GM21526 (cell line): Measurements from ENCODE around the gene CCL28.
A peak's percentile ranks its signal among the peaks of the same experiment; 100 is the strongest.
"Not testable (repeated sequence)": the region's sequence is repeated elsewhere in the genome, so short reads cannot be mapped to it uniquely, and the experiment has no call there.

Experiments
- ATAC-seq: cut with Tn5 transposase; IDR thresholded peaks from one replicate; pipeline ENCODE4 v1.9.1; 2021; ENCODE audit warnings: moderate library complexity; ENCODE audit not compliant: unreplicated experiment, low FRiP score

The CCL28 gene

GRCh38 chr5:43411495-43411894 lies 696 bp downstream of the CCL28 start:
- ATAC-seq = no peak

DNA sequence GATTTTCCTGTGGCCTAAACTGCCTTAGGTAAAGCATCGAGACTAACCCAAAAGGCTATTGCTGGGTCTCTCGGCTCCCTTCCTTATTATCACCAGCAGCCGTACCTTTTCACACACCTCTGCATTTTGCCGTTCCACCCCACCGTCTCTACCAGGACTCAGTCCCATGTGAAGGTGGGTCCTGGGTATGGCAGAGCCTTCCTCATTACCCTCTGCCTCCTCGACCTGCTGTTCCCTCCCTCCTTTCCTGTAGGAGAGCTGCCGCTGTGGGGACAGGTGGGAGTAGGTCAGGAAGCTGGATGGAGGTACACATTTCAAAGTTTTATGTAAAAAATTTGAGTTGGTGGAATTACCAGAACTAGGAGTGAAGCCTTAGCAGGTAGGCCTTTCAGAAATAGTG lies 1.8 kb downstream of the CCL28 start:
- no peak for ATAC-seq

DNA sequence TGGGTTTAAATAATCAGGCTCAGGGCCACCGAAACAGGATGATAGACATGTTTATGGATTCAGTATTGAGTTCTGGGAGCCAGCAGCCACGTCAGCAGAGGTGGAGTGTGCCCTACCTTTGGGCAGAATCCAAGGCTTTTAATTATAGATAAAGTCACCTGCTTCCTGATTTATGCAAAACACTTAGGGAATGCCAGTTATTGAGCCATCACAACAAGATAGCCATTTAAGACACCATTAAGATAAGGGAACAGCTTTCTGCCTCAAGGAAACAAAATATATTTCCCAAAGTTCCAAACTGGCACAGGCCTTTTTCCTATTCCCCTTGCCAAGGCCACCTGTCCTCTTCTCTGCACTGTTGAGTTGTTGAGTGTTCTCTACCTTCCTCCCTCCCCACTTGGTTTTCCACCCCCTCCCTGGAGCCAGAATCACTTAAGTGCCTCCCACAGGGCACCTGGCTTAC lies 2.4 kb downstream of the CCL28 start:
- ATAC-seq = no peak

- ATAC-seq = not testable (repeated sequence)
Measured at GRCh38 chr5:43402524-43403066, 9.6 kb downstream of the CCL28 start.

DNA sequence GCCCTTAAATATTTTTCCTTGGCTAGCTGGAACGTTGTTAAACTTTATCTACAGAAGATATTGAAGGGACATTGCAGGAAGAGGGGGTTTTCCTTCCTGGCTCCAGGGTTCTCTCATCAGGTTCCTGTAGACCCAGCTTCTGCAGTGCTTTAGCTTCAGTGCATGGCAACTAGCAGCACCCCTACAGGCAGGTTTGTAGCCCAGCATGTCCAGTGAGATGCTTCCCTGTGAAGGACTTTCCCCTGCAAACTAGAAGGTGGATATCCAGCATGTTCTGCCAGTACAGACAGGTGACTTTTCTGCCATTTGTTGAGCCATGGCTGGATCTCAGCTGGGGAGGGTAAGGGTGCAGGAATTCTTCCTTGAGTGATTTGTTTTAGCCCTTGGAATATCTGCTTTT lies 10.4 kb downstream of the CCL28 start:
- no peak for ATAC-seq

- ATAC-seq = no peak
Measured at GRCh38 chr5:43400082-43400481, 12.1 kb downstream of the CCL28 start.

DNA sequence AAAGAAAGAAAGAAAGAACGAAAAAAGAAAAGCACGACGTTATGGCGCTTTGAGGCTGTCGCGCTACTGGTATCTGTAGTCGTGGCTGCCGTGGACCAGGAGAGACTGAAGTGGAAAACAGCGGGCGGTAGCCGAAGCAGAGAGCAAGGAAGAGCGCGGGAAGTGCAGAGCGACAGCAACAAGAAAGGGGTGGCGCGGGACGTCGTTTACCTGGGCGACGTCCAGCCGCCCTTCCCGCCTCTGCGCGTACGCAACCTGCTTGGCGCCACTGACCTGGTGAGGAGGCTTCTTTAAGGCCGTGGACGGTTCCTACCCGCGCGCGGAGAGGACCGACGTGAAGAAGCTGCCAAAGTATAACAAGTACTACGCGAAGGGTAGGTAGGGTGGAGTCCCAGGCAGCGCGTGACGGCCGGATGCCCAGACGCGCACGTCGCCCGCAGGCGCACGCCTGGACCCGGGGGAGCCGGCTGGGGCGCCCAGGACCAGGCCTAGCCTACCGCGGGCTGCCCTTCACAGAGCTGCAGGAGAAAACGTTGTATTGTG lies 15.4 kb downstream of the CCL28 start:
- peak; percentile 90 for ATAC-seq

GRCh38 chr5:43390471-43390870 lies 21.7 kb downstream of the CCL28 start:
- no peak for ATAC-seq

GRCh38 chr5:43389679-43390329 lies 22.4 kb downstream of the CCL28 start:
- peak; percentile 58 for ATAC-seq

DNA sequence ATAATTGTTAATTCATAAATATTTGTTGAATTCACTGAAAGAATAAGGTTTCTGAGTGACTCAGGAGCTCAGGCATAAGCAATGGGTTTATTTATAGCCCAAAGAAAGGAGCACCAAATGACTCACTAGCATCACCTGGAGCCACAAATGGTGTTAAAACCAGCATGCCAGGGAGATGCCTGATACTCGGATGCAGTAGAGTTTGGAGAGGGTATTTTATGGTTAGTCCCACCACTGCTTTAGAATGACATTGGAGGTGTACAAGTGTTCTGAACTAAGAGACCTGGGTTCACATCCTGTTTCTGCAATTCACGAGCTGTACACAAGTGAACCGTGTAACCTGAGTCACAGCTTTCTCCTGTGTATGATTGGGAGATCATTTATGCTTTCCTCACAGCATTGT lies 25.2 kb downstream of the CCL28 start:
- ATAC-seq = peak; percentile 61

GRCh38 chr5:43376496-43377140 lies 35.6 kb downstream of the CCL28 start:
- no peak for ATAC-seq

DNA sequence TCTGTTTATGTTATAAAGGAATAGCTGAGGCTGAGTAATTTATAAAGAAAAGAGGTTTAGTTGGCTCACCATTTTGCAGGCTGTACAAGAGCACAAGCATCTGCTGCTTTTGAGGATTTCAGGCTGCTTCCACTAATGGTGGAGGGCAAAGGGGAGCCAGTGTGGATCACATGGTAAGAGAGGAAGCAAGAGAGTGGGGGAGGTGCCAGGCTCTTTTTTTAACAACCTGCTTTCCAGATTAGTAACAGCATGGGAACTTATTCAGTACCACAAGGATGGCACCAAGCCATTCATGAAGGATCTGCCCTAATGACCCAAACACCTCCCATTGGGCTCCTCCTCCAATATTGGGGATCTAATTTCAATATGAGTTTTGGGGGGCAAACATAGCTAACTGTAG lies 40.4 kb downstream of the CCL28 start:
- no peak for ATAC-seq

DNA sequence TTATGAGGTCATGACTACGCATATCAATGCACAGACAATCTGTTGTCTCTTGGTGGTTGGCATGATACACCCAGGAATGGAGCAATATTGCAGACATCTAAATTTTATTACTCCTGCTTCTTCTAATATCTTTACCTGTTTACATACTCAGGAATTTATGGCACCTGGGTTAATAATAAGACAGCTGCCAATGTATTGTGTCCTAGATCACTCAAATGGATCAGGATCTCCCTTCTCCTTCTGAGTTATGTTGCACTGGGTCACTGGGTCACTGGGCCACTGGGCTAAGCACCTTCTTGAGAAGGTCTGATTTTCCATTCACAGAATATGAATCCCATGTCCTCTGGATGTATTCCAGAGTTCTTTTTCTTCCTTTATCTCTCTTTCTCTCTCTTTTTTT lies 41.8 kb downstream of the CCL28 start:
- no peak for ATAC-seq

DNA sequence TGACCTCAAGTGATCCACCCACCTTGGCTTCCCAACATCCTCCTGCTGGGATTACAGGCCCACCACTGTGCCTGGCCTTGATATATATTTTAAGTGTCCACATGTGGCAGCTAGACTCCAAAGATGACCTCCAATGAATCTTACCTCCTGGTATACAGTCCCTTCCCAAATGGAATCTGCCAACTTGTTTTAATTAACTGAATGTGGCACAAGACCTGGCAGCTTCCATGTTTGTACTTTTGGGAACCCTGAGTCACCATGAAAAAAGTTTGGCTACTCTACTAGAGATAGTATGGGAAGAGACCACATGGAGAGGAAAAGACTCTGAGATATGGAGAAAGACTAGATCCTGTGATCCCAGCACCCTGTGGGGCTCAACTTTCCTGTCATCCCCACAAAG lies 42.5 kb downstream of the CCL28 start:
- ATAC-seq = no peak

DNA sequence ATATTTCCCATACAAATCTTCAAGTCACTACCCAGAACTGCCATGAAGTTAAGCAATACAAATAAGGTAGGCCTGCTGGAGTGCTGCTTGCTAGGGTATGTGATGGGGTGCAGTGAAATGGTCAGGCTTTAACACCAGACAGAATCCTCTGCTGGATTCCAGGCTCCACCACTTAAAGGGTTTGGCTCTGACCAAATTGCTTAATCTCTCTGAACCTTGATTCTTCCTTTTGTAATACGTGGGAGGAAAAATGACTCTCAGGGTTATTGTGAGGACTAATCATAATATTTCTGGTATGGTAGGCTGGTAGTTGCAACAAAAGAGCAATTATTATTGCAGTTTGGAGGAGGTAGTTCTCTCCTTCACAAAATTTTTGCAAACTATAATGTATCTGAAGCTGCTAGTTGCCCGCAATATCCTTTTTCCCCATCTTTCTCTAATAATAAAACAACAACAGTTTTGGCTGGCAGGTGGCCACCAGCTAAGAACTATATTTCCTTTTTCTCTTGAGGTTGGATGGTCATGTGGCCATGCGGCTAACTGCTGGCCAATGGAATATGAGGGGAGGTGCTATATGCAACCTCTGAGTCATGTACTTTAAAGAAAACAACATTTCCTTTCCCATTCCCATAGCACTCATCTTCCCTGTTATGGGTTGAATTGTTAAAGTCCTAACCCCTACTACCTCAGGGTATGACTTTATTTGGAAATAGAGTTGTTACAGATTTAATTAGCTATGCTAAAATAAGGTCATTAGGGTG lies 44.1 kb downstream of the CCL28 start:
- no peak for ATAC-seq

GRCh38 chr5:43367453-43367852 lies 44.7 kb downstream of the CCL28 start:
- ATAC-seq = no peak

DNA sequence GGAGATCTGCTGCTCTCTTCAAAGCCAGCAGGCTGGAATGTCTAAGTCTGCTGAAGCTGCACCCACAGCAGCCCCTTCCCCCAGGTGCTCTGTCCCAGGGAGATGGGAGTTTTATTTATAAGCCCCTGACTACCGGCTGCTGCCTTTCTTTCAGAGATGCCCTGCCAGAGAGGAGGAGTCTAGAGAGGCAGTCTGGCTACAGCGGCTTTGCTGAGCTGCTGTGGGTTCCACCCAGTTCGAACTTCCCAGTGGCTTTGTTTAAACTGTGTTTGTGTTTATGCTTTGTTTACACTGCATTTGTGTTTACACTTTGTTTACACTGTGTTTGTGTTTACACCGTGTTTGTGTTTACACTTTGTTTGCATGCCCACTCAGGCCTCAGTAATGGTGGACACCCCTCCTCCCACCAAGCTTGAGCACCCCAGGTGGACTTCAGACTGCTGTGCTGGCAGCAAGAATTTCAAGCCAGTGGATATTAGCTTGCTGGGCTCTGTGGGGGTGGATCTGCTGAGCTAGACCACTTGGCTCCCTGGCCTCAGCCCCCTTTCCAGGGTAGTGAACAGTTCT lies 45.4 kb downstream of the CCL28 start:
- ATAC-seq = not testable (repeated sequence)

DNA sequence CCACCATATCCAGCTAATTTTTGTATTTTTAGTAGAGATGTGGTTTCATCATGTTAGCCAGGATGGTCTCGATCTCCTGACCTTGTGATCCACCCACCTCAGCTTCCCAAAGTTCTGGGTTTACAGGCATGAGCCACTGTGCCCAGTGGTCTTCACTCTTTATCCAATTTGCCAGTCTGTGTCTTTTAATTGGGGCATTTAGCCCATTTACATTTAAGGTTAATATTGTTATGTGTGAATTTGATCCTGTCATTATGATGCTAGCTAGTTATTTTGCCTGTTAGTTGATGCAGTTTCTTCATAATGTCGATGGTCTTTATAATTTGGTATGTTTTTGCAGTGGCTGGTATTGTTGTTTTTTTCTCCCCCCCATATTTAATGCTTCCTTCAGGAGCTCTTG lies 47.0 kb downstream of the CCL28 start:
- not testable (repeated sequence) for ATAC-seq

GRCh38 chr5:43363445-43364152 lies 48.6 kb downstream of the CCL28 start:
- ATAC-seq = no peak
